HG03571 (cell line): ENCODE measurements around the gene METTL2B.
"Not testable (repeated sequence)": the region's sequence is repeated elsewhere in the genome, so short reads cannot be mapped to it uniquely, and the experiment has no call there.

Experiments
- ATAC-seq: cut with Tn5 transposase; IDR thresholded peaks from one replicate; pipeline ENCODE4 v1.9.1; 2021; ENCODE audit not compliant: unreplicated experiment

The METTL2B gene

DNA sequence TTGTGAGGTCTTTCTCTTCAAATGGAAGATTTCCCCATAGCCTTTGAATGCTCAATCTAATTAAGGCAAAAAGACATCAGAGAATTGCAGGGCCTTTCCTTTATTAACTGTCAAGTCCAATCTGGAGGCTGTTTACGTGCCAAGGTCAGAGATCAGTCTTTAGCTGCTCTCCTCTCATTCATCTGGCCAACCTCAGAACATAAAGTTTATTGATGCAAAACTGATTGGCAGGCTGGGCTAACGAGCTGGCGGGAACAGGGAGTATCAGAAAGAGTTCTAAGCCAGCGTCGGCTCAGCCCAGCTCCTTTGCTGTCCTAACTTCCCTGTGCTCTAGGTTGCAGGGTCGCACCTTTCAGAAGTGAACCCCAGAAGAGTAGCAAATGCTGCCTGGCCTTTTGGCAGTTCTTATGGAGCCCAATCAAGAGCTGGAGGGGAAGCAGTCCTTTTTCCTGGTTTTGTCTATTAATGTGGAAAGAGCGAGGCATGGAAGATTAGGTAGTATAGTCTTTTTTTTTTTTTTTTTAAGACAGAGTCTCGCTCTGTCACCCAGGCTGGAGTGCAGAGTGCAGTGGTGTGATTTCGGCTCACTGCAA is 47.5 kb downstream of the METTL2B start:
- not testable (repeated sequence) for ATAC-seq

DNA sequence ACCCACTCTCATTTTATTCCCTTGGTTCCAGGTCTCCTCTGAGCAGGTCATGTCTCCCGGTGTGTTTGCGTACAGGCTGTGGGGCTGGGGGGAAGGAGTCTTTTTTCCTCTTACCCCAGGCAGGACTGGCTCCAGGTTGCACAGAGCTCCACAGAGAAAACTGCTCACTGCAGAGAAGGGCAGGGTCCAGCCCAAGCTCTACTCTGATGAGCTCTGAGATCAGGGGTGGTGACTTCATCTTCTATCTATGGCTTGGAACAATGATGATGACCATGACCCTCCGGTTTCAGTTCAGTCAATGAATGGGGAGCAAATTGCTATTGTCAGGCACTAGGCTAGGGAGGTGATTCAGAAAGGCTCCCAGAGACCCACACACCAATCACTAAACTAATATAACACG is 49.0 kb downstream of the METTL2B start:
- ATAC-seq: not testable (repeated sequence)

DNA sequence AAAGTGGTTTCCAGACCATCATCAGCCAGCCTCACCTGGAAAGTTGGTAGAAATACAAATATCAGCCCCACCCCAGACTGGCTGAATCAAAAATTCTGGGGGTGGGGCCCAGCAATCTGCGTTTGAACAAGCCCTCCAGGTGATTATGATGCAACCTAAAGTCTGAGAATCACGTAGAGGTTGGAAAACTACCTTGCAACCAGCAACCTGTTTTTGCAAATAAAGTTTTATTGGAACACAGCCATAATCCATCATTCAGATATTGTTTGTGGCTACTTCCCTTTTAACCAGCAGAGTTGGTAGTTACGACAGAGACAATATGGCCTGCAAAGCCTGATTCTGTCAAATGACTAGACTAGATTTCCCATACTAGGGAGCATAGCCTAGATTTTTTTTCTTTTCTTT is 49.5 kb downstream of the METTL2B start:
- not testable (repeated sequence) for ATAC-seq

DNA sequence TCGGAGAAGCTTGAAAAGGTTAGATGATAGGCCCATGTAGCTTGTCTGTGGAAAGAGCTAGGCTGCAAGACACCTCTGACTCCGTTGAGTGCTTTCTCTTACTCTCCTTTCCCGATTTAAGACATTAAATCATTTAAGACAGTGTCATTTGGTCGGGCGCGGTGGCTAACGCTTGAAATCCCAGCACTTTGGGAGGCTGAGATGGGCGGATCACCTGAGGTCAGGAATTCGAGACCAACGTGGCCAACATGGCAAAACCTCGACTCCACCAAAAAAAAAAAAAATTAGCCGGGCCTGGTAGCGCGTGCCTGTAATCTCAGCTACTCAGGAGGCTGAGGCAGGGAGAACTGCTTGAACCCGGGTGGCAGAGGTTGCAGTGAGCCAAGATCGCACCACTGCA is 52.6 kb downstream of the METTL2B start:
- not testable (repeated sequence) for ATAC-seq

DNA sequence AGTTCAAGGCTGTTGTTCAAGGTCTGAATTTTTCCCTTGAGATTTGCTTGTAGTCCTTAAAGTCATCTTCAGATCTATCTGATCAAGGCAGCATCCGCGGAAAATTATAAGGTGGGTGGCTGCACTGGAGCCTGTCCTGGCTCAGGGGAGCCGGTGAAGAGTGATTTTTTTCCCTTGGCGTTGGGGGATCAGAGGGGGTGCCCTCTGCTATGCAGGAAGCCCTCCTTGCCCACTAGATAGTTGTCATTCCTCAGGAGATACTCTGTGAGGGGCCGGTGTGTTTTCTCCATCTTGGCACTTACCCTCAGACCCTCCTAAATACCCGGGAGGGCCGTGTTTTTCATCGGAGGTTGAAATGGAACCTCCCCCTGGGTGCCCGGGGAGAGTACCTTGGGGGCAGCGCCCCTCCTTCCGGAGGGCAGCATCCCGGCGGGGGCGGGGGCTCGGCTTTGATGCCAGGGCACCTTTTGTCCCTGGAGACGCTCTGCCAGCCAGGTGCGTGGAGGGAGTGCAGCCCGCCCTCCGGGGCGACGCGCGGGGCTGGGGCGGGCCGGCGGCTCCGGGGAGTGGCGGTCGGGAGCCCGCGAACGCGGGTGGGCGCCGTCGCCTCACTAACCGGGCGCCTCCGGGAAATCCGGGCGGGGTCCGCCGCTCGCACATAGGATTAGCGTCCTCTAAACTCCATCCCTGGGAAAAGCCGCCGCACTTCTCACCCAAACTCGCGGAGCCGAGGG is 53.7 kb downstream of the METTL2B start:
- peak; percentile 16 for ATAC-seq

DNA sequence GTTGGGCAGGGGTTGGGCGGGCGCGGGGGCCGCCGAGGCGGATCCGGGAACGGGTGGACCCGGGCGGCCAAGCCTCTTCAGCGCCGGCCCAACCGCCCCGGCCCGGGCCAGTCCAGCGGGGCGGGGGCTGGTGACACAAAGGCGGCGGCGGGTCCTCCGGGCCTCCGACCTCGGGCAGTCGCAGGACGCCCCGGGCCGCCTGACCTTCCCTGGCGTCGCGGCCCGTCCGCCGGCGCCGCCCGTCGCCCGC is 54.2 kb downstream of the METTL2B start:
- no peak for ATAC-seq

DNA sequence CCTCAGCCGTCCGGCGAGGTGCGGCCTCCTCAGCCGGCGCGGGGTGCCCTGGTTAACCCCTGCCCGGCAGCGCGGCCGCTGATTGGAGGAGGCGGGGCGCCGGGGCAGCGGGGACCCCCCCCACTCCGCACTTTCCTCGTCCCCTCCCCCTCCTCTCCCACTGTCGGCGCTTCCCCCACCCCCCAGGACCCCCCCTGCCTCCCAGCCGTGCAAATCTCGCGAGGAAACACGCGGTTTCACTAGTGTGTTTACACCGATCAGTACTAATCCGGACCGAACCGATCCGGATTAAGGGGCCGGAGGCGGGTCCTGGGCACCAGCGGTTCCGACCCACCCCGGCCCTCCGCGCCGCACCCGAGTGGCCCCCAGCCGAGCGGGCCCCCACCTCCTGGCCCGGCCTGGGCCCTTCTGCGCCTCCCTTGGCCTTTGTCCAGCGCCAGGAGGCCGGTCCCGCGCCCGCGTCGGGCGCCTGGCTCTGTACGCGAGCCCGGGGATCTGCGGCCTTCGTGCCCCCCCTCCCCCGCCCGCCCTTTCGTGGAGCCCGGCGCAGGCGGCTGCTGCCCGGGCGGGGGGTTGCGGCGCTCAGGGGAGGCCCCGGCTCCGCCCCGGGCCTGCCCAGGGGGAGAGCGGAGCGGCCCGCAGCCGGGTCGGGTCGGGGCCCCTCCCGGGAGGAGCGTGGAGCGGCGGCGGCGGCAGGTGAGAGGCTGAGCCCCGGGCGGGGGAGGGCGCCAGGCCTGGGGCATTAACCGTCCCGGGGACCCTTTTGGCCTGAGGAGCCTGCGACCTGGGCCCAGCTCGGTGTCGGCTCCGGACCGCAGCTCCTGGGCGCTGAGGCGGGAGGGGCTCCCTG is 54.8 kb downstream of the METTL2B start:
- peak; percentile 68 for ATAC-seq

DNA sequence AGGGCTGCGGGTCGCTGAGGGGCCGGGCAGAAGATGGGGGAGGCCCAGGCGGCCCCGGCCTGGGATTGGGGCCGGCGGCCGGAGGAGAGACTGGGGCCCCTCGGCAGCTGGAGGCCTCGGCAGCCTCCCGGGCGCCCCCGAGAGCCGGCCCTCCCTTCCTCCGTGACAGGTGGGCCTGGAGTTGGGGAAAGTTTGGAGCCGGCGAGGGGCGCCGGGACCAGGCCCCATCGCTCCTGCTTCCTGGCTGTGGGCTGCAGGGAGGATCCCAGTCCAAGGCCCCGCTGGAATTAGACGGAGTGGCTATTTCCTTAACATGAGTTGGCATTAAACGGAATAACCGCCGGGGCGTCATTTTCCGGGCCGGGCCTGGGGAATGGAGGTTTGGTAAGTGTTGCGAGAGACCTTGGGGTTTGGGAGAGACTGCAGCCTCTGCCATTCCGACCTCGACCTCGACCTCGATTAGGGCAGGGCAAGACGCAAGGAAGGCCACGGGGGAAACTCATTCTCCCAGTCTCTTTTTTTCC is 55.5 kb downstream of the METTL2B start:
- not testable (repeated sequence) for ATAC-seq

DNA sequence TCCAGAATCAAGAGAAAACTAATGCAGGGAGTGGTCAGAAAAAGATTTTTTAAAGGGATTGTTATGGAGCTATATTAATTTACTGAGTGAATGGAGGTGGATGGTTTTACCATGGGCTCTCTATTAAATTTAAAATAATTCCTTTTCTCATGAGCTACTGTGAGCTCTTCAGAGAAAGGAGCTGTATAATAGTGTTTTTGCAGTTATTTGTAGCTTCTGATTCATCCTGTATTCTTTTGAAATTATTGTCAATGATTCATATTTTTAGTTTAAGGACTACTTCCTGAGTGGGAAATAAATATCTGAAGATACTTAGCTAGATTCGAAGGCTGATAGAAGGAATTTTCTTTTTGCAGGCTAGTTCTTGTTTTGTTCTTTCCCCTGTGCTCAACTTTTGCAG is 56.4 kb downstream of the METTL2B start:
- not testable (repeated sequence) for ATAC-seq

DNA sequence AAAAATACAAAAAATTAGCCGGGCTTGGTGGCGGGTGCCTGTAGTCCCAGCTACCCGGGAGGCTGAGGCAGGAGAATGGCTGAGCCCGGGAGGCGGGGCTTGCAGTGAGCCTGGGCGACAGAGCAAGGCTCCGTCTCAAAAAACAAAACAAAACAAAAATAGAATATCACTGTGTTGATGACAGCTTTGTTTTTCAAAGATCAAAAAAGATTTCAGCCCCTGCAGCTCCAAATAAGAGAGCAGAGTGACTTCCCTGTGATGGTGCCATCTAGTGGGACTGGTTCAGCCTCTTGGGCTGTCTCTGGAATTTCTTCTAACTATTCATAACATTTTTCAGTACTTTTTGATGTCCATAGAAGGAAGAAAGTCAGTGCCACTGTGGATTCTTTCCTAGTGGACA is 60.9 kb downstream of the METTL2B start:
- not testable (repeated sequence) for ATAC-seq

DNA sequence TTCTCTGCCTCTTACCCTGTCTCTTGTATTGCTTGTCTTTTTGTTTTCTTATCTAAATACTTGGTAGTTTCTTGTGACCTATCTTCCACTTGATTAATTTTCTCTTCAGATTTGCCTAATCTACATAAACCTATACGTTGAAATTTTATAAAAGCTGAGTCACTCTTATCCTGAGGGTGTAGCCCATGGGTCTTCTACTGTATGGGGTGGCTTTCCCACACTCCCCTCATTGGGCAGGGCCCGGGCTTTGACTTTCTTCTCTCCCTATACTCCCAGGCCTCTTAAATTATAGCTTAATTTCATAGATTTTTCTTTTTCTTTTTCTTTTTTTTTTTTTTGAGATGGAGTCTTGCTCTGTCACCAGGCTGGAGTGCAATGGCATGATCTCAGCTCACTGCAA is 66.0 kb downstream of the METTL2B start:
- not testable (repeated sequence) for ATAC-seq

DNA sequence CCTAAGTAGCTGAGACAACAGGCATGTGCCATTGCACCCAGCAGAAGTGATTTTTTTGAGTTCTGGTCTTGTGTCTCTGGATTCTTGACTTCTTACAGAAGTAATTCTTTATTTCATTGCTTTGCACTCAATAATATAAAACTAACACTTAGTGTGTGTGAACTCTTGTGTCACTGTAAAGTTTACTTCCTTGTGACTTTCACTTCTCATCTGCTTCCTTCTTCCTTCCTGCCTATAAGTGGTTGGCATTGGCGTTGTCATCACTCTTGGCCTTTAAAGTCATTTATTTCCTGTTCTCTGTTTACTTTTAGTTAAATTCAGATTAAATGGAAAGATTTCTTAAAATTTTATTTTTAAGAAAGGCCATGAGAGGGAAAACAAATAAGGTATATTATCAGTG is 66.8 kb downstream of the METTL2B start:
- not testable (repeated sequence) for ATAC-seq

DNA sequence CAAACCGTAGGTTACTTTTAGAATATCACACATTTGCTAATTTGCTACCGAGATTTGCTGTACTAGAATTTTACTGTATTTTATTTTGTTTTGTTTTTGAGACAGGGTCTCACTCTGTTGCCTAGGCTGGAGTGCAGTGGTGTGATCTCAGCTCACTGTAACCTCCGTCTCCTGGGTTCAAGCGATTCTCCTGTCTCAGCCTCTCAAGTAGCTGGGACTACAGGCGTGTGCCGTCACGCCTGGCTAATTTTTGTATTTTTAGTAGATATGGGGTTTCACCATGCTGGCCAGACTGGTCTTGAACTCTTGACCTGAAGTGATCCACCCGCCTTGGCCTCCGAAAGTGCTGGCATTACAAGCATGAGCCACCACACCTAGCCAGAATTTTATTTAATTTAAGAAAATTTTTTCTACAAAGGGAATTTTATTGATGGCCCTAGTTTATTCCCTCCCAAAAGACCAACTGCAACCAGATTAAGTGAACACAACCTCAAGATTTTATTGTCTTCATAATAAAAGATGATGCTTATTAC is 69.8 kb downstream of the METTL2B start:
- ATAC-seq: not testable (repeated sequence)

DNA sequence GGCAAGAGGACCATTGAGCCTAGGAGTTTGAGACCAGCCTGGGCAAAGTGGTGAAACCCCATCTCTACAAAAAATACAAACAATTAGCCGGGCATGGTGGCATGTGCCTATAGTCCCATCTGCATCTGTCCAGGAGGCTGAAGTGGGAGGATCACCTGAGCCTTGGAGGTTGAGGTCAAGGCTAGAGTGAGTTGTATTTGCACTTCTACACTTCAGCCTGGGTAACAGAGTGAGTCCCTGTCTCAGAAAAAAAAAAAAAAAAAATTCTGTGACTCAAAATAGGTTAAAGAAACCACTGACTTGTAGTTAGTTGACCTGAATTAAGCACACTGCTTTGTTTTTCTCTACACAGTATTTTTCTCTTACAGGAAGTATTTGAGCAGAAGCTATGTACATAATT is 74.4 kb downstream of the METTL2B start:
- ATAC-seq: no peak

DNA sequence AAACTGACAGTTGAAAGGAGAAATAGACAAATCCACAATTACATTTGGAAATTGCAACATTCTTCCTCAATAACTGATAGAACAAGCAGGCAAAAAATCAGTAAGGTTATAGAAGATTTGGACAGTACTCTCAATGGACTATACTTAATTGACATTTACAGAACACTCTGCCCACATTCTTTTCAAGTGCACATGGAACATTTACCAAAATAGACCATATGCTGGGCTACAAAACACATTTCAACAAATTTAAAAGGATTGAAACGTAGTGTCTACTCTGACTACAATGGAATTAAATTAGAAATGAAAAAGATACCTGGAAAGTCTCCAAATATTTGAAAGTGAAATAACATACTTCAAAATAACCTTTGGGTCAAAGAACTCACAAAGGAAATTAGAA is 77.8 kb downstream of the METTL2B start:
- ATAC-seq: not testable (repeated sequence)
